GM21737 (cell line): ENCODE data around the gene SNRPA.
"Not testable (repeated sequence)": the region's sequence is repeated elsewhere in the genome, so short reads cannot be mapped to it uniquely, and the experiment has no call there.

Experiments used
- ATAC-seq: cut with Tn5 transposase; IDR thresholded peaks from one replicate; pipeline ENCODE4 v1.9.1; 2021; ENCODE audit warnings: mild to moderate bottlenecking, moderate library complexity; ENCODE audit not compliant: unreplicated experiment

SNRPA gene

GRCh38 chr19:40776364-40776763 is 25.4 kb downstream of the SNRPA start:
- no peak for ATAC-seq

DNA sequence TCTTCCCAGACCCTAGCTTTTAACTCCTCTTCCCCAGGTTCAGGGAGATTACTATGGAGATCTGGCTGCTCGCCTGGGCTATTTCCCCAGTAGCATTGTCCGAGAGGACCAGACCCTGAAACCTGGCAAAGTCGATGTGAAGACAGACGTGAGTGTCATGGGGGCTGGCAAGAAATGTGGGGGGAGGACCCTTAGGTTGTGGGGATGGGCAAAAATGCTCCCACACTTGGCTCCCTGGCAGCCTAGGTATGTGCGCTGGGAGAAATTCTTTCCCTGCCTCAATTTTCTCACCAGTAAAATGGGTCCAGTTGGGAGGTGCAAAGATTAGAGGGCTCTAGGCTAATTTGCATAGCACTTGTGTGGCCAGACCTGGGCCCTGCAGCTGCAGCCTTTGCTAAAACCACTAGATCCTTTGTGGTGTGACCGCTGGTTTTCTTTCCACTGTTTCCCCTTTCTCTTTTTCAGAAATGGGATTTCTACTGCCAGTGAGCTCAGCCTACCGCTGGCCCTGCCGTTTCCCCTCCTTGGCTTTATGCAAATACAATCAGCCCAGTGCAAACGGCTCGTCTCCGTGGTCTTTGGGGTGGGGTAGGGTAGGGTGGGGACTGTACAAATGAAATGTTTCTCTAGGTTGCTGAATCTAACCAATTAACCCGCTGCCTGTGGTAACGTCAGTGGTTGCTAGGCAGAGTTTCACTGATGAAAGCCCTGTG is 26.1 kb downstream of the SNRPA start:
- peak; percentile 53 for ATAC-seq

GRCh38 chr19:40777645-40777936 is 26.6 kb downstream of the SNRPA start:
- no peak for ATAC-seq

DNA sequence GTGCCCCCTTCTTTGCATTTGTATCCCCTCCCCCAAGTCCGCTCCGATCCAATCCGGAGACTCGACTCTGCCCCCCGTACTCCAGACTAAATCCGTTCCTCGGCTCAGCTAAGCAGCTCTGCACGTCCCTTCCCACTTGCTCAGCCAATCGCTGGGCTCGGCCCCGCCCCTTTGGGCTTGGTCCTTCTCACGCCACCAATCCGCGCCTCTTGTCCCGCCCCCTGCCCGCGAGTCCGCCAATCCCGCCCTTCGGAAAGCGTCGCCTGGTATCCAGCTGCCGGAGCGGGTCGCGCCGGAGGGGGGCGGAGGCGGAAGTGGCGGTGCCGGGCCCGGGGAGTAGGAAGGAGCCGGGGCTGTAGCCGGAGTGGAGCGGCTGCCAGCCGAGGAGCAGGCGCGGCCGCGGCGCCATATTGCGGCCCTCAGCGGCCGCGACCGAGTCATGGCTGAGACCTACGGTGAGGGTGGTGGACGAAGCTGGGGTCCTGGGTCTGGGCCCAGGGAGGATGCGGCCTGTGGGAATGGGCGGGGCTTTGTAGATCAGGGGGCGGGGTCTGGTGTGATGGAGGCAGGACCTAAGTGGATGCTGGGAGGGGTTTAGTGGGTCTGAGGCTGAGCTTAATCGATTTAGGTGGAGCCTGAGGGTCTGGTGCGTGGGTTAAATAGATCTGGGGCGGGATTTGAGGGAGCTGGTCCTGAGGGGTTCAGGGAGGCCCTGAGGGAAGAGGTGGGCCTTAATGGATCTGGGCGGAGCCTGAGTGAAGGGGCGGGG is 27.1 kb downstream of the SNRPA start, which contains the start of gene RAB4B:
Gene RAB4B (plus strand): TSS at position 311 of the 769 bp plus-strand sequence. CDS start 129 bp downstream, at position 440.
- peak; percentile 65 for ATAC-seq

- no peak for ATAC-seq
These were observed 27.8 kb downstream of the SNRPA start for GRCh38 chr19:40778706-40779284.

GRCh38 chr19:40780582-40780981 is 29.6 kb downstream of the SNRPA start:
- no peak for ATAC-seq

GRCh38 chr19:40781140-40781539 is 30.1 kb downstream of the SNRPA start:
- no peak for ATAC-seq

DNA sequence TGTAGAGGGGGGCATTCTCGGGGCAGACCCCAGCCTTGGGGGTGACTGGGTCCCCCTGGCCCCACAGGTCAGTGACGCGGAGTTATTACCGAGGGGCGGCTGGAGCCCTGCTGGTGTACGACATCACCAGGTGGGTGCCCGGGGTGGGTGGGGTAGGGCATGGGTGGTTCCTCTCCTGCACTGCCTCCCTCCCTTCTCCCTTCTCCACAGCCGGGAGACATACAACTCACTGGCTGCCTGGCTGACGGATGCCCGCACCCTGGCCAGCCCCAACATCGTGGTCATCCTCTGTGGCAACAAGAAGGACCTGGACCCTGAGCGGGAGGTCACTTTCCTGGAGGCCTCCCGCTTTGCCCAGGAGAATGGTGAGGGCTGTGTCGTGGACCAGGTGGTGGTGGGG is 32.7 kb downstream of the SNRPA start:
- no peak for ATAC-seq

DNA sequence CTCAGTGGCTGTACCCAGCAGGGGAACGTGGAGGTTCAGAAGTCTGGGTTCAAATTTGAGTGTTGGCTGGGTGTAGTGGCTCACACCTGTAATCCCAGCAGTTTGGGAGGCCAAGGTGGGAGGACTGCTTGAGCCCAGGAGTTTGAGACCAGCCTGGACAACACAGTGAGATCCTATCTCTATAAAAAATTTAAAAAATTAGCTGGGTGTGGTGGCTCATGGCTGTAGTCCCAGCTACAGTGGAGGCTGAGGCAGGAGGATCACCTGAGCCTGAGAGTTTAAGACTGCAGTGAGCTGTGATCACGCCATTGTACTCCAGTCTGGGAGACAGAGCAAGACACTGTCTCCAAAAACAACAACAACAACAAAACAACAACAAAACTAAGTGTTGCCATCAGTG is 33.1 kb downstream of the SNRPA start:
- not testable (repeated sequence) for ATAC-seq

GRCh38 chr19:40785526-40785925 is 34.5 kb downstream of the SNRPA start:
- no peak for ATAC-seq

- no peak for ATAC-seq
These were observed 35.3 kb downstream of the SNRPA start for GRCh38 chr19:40786060-40787037.

DNA sequence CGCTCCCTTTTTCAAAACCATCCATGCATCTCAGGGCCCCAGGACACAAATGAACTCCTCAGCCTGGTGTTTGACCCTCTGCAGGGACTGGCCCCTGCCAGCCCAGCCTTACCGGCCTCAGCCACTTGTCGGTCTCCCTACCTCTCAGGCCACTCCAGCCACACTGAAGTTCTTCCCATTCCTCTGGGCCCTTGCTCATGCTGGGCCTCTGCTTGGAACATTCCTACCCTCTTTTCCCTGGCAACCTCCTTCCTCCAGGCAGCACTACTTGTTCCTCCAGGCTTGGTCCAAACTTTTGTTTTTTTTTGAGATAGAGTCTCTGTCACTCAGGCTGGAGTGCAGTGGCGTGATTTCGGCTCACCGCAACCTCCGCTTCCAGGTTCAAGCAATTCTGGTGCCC is 40.3 kb downstream of the SNRPA start:
- no peak for ATAC-seq

DNA sequence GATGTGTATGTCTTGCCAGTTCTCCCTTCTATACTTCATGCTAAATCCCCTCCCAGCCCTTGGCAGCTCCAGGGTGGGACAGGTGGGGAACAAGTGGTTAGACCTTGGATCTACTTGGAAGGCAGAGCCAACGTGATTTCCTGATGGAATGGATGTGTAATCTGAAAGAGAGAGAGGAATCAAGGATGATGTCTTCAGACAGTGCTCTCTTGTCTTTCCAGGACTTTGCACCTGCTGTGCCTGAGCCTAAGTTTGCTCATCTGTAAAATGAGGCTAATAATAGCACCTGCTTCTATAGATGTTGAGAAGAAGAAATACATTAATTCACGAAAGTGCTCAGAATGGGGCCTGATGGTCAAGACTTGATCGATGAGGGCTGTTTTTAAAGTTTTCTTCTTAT is 41.0 kb downstream of the SNRPA start:
- ATAC-seq: no peak

- ATAC-seq: no peak
These were observed 46.4 kb downstream of the SNRPA start for GRCh38 chr19:40797166-40797962.

DNA sequence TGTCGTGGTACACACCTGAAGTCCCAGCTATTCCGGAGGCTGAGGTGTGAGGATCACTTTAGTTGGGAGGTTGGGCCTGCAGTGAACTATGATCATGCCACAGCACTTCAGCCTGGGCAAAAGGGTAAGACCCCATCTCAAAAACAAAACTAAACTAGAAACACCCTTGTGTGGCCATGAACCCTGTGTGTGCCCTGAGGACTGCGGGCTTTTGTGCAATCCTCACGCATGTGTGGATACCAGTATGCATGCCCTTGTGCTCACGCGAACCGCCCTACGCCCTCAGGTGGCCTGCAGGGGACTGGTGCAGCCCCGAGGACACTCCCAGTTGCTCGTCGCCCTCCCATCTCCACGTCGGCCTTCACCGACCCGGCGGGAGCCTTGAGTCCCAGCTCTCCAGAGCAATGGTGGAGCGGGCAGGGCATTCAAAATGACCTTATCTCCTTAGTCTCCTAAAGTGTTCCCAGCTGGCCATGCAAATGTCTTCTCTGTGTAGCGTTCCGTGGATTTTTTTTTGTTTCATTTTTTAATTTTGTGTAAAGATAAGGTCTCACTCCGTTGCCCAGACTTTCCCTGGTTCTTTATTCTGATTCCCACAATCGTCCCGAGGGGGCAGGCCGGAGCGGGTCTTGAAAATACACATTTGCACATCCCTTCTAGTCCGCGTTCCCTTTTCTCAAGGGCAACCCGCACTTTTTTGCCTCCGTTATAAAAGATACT is 47.1 kb downstream of the SNRPA start:
- ATAC-seq: peak; percentile 25

DNA sequence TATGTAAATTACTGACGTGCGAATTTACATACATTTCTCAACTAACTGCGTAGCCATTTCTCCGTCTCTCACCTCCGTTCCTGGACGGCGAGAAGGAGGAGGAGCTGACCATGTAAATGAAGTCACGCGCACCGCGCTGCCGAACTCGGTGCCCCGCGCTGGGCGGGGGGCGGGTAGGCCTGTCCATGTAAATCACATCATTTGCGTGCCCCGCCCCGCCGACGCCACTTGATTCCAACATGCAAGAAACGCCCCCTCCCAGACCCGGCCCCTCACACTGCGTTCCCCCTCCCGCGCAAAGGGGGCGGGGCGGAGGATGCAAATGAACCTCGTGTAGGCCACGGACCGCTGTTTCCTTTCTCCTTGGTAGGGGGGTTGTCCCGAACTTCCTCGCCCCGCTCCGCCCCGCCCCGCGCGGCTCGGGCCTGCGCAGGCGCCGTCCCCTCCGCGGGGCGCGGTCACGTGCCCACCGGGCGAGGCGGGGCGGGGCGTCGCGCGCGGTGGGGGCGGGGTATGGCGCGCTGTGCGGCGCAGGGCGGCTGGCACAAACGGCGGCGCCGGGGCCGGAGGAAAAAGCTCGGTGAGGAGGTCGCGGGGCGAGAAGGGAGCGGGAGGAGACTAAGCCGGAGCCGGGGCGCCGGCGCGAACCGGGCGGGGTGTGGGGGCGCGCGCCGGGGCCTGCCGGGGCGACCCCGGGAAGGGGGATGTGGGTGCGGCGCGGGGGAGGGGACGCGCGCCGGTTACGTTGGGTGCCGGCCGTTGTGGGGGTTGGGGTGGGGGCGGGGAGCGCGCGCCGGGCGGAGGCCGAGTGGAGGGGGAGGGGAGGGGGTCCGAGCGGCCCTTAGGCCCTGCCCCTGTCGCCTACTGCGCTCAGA is 47.9 kb downstream of the SNRPA start, which contains the start of gene EGLN2:
Gene EGLN2 (plus strand): TSS at position 509 of the 875 bp plus-strand sequence. CDS start 1,382 bp downstream, outside the sequence.
- ATAC-seq: peak; percentile 72

DNA sequence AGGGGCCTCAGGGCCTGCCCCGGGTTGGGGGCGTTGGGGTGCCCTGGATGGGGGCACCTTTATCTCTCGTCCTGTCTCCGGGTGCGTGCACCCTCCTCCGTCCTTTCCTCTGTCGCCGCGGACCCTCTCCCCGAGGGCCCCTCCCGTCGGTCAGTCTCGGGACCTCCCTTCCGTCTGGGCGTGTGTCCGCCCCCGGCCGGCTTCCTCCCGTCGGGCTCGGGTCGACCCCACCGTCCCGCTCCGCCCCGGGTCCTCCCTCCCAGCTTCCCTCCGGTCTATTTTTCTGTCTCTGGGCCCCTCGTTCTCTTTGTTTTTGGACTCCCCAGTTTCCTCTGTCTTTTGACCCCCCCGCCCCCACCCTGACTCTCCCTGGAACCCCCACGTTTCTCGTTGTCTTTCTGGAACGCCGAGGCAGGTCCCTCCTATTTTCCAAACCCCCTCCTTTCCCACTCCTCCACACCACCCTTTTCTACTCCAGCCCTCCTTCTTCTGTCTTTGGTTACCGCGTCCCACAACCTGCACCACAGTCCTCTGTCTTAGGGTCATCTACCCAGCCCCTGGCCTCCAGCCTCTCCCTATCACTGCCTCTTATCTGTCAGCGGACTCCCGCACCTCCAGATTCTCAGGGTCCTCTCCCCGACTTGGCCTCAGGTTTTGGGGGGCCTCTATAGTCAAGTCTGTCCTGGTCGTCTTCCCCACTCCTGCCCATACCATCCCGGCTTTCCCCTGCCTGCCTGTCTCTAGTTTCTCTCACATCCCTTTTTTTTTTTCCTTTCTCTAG is 48.7 kb downstream of the SNRPA start:
- no peak for ATAC-seq
